Nephron progenitor cell (in vitro differentiated cells): ENCODE results near the gene SLC16A1.

Experiments
- DNase-seq: peaks from one replicate; pipeline ENCODE4 v3.0.0; 2021
- H3K27ac Mint-ChIP-seq: 2 replicates; pipeline ENCODE4 v1.8.0; 2021; ENCODE audit warnings: mild to moderate bottlenecking, moderate library complexity, mixed read lengths
- H3K27me3 Mint-ChIP-seq: 2 replicates; pipeline ENCODE4 v1.8.0; 2021; ENCODE audit warnings: mild to moderate bottlenecking, low read depth, mixed read lengths; ENCODE audit not compliant: poor library complexity
- H3K36me3 Mint-ChIP-seq: 2 replicates; pipeline ENCODE4 v1.8.0; 2021; ENCODE audit warnings: low read depth, mixed read lengths
- H3K4me1 Mint-ChIP-seq: 2 replicates; pipeline ENCODE4 v1.8.0; 2021; ENCODE audit warnings: mixed read lengths
- H3K4me3 Mint-ChIP-seq: 2 replicates; pipeline ENCODE4 v1.8.0; 2021; ENCODE audit warnings: mild to moderate bottlenecking, moderate library complexity, mixed read lengths
- H3K9me3 Mint-ChIP-seq: 2 replicates; pipeline ENCODE4 v1.8.0; 2021; ENCODE audit warnings: mild to moderate bottlenecking, moderate library complexity, mixed read lengths
- TF ChIP-seq, protein P1 (sequence below): fragments of 200-600 bp; sonication (generic); IDR thresholded peaks from 2 replicates; pipeline ENCODE4 v1.5.0; 2021; ENCODE audit warnings: antibody characterized with exemption

Gene SLC16A1

DNA sequence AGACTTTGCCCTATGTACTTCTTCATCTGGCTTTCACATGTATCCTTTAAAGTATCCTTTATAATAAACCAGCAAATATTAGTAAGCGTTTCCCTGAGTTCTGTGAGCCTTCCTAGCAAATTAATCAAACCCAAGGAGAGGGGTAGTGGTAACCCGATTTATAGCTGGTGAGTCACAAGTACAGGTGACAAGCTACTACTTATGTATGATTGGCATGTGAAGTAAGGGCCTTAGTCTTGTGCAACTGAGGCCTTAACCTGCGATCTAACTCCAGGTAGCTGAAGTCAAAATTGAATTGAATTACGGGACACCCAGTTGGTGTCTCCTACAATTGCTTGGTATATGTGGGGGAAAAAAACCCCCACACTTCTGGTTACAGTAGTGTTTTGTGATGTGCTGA is 26.0 kb downstream of the SLC16A1 start:
- H3K4me3 Mint-ChIP-seq = no peak overlapping the region
- peak overlapping the region; percentile 36 for H3K27ac Mint-ChIP-seq
- peaks cover 60% of the 10 kb centered on the region for H3K36me3 Mint-ChIP-seq
- TF ChIP-seq, protein P1, sequence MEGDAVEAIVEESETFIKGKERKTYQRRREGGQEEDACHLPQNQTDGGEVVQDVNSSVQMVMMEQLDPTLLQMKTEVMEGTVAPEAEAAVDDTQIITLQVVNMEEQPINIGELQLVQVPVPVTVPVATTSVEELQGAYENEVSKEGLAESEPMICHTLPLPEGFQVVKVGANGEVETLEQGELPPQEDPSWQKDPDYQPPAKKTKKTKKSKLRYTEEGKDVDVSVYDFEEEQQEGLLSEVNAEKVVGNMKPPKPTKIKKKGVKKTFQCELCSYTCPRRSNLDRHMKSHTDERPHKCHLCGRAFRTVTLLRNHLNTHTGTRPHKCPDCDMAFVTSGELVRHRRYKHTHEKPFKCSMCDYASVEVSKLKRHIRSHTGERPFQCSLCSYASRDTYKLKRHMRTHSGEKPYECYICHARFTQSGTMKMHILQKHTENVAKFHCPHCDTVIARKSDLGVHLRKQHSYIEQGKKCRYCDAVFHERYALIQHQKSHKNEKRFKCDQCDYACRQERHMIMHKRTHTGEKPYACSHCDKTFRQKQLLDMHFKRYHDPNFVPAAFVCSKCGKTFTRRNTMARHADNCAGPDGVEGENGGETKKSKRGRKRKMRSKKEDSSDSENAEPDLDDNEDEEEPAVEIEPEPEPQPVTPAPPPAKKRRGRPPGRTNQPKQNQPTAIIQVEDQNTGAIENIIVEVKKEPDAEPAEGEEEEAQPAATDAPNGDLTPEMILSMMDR = no peak
- no peaks in the 10 kb centered on the region for H3K27me3 Mint-ChIP-seq
- no peaks in the 10 kb centered on the region for H3K9me3 Mint-ChIP-seq
- H3K4me1 Mint-ChIP-seq = no peaks in the 10 kb centered on the region
- no peak for DNase-seq

DNA sequence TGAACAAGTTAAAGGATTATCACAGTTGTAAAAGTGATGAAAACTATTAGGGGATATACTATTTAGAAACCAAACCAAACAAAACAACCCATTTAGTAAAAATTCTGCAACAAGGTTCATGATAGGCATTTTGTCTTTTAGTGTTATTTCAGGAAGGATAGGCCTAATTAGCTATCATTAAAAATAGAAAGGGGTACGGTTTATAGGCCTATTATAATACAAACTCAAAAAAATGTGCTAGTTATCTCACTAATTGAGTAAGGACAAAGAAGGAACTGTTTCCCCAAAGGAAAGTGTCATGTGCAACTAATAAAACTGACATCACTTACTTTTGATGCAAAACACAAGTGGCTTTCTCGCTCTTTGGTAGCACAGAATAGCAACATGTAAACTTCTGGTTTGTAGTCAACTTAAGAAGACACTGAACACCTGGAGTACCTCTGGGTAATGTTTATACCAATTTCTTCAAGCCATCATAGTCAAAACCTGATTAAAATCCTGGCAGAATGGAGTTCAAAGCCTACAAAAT is 28.5 kb downstream of the SLC16A1 start:
- no peak for DNase-seq
- no peaks in the 10 kb centered on the region for H3K27me3 Mint-ChIP-seq
- TF ChIP-seq, protein P1 = no peak
- H3K4me1 Mint-ChIP-seq = no peaks in the 10 kb centered on the region
- H3K9me3 Mint-ChIP-seq = no peaks in the 10 kb centered on the region
- no peak overlapping the region for H3K4me3 Mint-ChIP-seq
- H3K36me3 Mint-ChIP-seq = peaks cover 61% of the 10 kb centered on the region
- H3K27ac Mint-ChIP-seq = peak overlapping the region; percentile 75

- H3K4me3 Mint-ChIP-seq = no peak overlapping the region
- H3K36me3 Mint-ChIP-seq = peaks cover 64% of the 10 kb centered on the region
- TF ChIP-seq, protein P1 = no peak
- no peaks in the 10 kb centered on the region for H3K4me1 Mint-ChIP-seq
- no peaks in the 10 kb centered on the region for H3K27me3 Mint-ChIP-seq
- H3K27ac Mint-ChIP-seq = no peak overlapping the region
- no peak for DNase-seq
- no peaks in the 10 kb centered on the region for H3K9me3 Mint-ChIP-seq
These were observed 29.1 kb downstream of the SLC16A1 start for GRCh38 chr1:112926858-112927257.

GRCh38 chr1:112925015-112925414 is 31.0 kb downstream of the SLC16A1 start:
- no peak overlapping the region for H3K4me3 Mint-ChIP-seq
- DNase-seq = no peak
- peaks cover 81% of the 10 kb centered on the region for H3K36me3 Mint-ChIP-seq
- H3K9me3 Mint-ChIP-seq = no peaks in the 10 kb centered on the region
- no peaks in the 10 kb centered on the region for H3K4me1 Mint-ChIP-seq
- TF ChIP-seq, protein P1 = no peak
- H3K27me3 Mint-ChIP-seq = no peaks in the 10 kb centered on the region
- no peak overlapping the region for H3K27ac Mint-ChIP-seq

GRCh38 chr1:112923959-112924349 is 32.0 kb downstream of the SLC16A1 start:
- H3K27me3 Mint-ChIP-seq = no peaks in the 10 kb centered on the region
- H3K4me1 Mint-ChIP-seq = no peaks in the 10 kb centered on the region
- H3K9me3 Mint-ChIP-seq = no peaks in the 10 kb centered on the region
- H3K4me3 Mint-ChIP-seq = no peak overlapping the region
- DNase-seq = no peak
- H3K27ac Mint-ChIP-seq = no peak overlapping the region
- TF ChIP-seq, protein P1 = no peak
- peaks cover 91% of the 10 kb centered on the region for H3K36me3 Mint-ChIP-seq

- no peaks in the 10 kb centered on the region for H3K4me1 Mint-ChIP-seq
- no peak for DNase-seq
- no peaks in the 10 kb centered on the region for H3K9me3 Mint-ChIP-seq
- H3K27me3 Mint-ChIP-seq = no peaks in the 10 kb centered on the region
- peaks cover 95% of the 10 kb centered on the region for H3K36me3 Mint-ChIP-seq
- no peak overlapping the region for H3K4me3 Mint-ChIP-seq
- TF ChIP-seq, protein P1 = no peak
- H3K27ac Mint-ChIP-seq = no peak overlapping the region
These were observed 32.6 kb downstream of the SLC16A1 start for GRCh38 chr1:112923234-112923958.
